HepG2 (cell line): Measurements from ENCODE around the gene TAS1R1. TPM values are rescaled to one million over a fixed set of nuclear protein-coding genes. Genes with fewer than 3 reads are reported as not detected.
A peak's percentile ranks its signal among the peaks of the same experiment; 100 is the strongest.

Experiments used
- ARNTL ChIP-seq: sonication (generic); formaldehyde crosslinking; IDR thresholded peaks from 2 replicates; pipeline ENCODE4 v1.4.0; 2020; ENCODE audit warnings: mild to moderate bottlenecking, missing genetic modification reagents
- BCL6 ChIP-seq: IDR thresholded peaks from 2 replicates; pipeline ENCODE4 v1.6.1; 2016; ENCODE audit warnings: missing genetic modification reagents, missing compliant biosample characterization
- BORCS8-MEF2B ChIP-seq: sonication (generic); formaldehyde crosslinking; IDR thresholded peaks from 2 replicates; pipeline ENCODE4 v1.8.0; 2022; ENCODE audit warnings: mild to moderate bottlenecking, missing genetic modification reagents
- BRD4 ChIP-seq: sonication (generic); formaldehyde crosslinking; IDR thresholded peaks from 2 replicates; pipeline ENCODE4 v1.4.0; 2020; ENCODE audit warnings: missing genetic modification reagents
- GATAD1 ChIP-seq: IDR thresholded peaks from 2 replicates; pipeline ENCODE4 v1.6.1; 2016; ENCODE audit warnings: missing genetic modification reagents, missing compliant biosample characterization
- IRX3 ChIP-seq: sonication (generic); formaldehyde crosslinking; IDR thresholded peaks from 2 replicates; pipeline ENCODE4 v1.8.1; 2023; ENCODE audit warnings: mild to moderate bottlenecking, low read depth, missing genetic modification reagents, borderline replicate concordance
- MAZ ChIP-seq, 2 experiments: sonication (generic) in 1 of 2; formaldehyde crosslinking in 1 of 2; IDR thresholded peaks; 2 replicates each; pipeline versions ENCODE4 v1.5.0 to v1.6.1; 2012 to 2020; ENCODE audit warnings: low read depth in 2 of 2, mild to moderate bottlenecking in 2 of 2, borderline replicate concordance in 1 of 2, improper control_type of control experiment in 1 of 2, low read length in 1 of 2, missing genetic modification reagents in 1 of 2, moderate library complexity in 1 of 2
- NFKB2 ChIP-seq: sonication (generic); formaldehyde crosslinking; IDR thresholded peaks from 2 replicates; pipeline ENCODE4 v1.4.0; 2020; ENCODE audit warnings: missing genetic modification reagents, borderline replicate concordance
- SNAPC2 ChIP-seq: sonication (generic); formaldehyde crosslinking; IDR thresholded peaks from 2 replicates; pipeline ENCODE4 v1.8.1; 2022; ENCODE audit warnings: mild to moderate bottlenecking, missing genetic modification reagents
- TFDP1 ChIP-seq: IDR thresholded peaks from 2 replicates; pipeline ENCODE4 v1.6.1; 2016; ENCODE audit warnings: missing compliant biosample characterization, missing genetic modification reagents, borderline replicate concordance
- U2AF1 ChIP-seq: fragments of 200-400 bp; formaldehyde crosslinking; optimal IDR thresholded peaks from 2 replicates; pipeline ENCODE3; 2017; ENCODE audit warnings: mild to moderate bottlenecking, low read depth, low read length
- ZMYM4 ChIP-seq: sonication (generic); formaldehyde crosslinking; IDR thresholded peaks from 2 replicates; pipeline ENCODE4 v1.8.1; 2023; ENCODE audit warnings: mild to moderate bottlenecking, missing genetic modification reagents
- ZNF121 ChIP-seq: sonication (generic); formaldehyde crosslinking; IDR thresholded peaks from 2 replicates; pipeline ENCODE4 v1.5.0; 2020; ENCODE audit warnings: mild to moderate bottlenecking, missing genetic modification reagents
- ZNF331 ChIP-seq: sonication (generic); formaldehyde crosslinking; IDR thresholded peaks from 2 replicates; pipeline ENCODE4 v1.4.0; 2020; ENCODE audit warnings: missing genetic modification reagents
- ZNF598 ChIP-seq: sonication (generic); formaldehyde crosslinking; IDR thresholded peaks from 2 replicates; pipeline ENCODE4 v1.5.1; 2020; ENCODE audit warnings: mild to moderate bottlenecking, missing genetic modification reagents, borderline replicate concordance
- ZNF639 ChIP-seq: conservative IDR thresholded peaks from 2 replicates; pipeline ENCODE4 v1.6.1; 2018; ENCODE audit warnings: missing genetic modification reagents
- ZNF646 ChIP-seq: sonication (generic); formaldehyde crosslinking; IDR thresholded peaks from 2 replicates; pipeline ENCODE4 v1.9.0; 2021; ENCODE audit warnings: mild to moderate bottlenecking, missing genetic modification reagents
- ZNF777 ChIP-seq: sonication (generic); formaldehyde crosslinking; IDR thresholded peaks from 2 replicates; pipeline ENCODE4 v1.4.0; 2020; ENCODE audit warnings: missing genetic modification reagents
- ZNF790 ChIP-seq: sonication (generic); formaldehyde crosslinking; IDR thresholded peaks from 2 replicates; pipeline ENCODE4 v1.8.0; 2022; ENCODE audit warnings: missing genetic modification reagents, mild to moderate bottlenecking, borderline replicate concordance
- ZNF850 ChIP-seq: sonication (generic); formaldehyde crosslinking; conservative IDR thresholded peaks from 2 replicates; pipeline ENCODE4 v1.9.0; 2021; ENCODE audit warnings: mild to moderate bottlenecking, missing genetic modification reagents
- ZNF891 ChIP-seq: sonication (generic); formaldehyde crosslinking; IDR thresholded peaks from 2 replicates; pipeline ENCODE4 v1.5.0; 2020; ENCODE audit warnings: mild to moderate bottlenecking, missing genetic modification reagents
- polyA plus RNA-seq, 8 experiments: library from polyadenylated mRNA; depleted of rRNA in 3 of 8; stranded (reverse) in 7 of 8; unstranded in 1 of 8; fragments of >200 nt; fragmentation: Illumina TruSeq in 4 of 8; extraction: Trizol in 4 of 8; gene quantifications; 2 replicates each; pipeline versions ENCODE4 v1.2.1 to v1.2.3, GENCODE V29; 2011 to 2016; ENCODE audit warnings: low read depth in 4 of 8, missing spikeins in 1 of 8, mixed read lengths in 1 of 8; ENCODE audit not compliant: insufficient read depth in 1 of 8
- total RNA-seq, 5 experiments: library from RNA; depleted of rRNA; stranded (reverse); fragments of >200 nt; fragmentation: Illumina TruSeq; extraction: Trizol; gene quantifications; 2 replicates each; pipeline ENCODE4 v1.2.3, GENCODE V29; 2016; ENCODE audit warnings: low read depth in 1 of 5

Gene TAS1R1
- total and polyA plus RNA-seq, 2 of the 13 experiments (the other 11 are each of a cell fraction or from before 2014, with no cell fraction given) = 1.4 to 1.6 TPM

GRCh38 chr1:6602669-6603237 is 47.6 kb downstream of the TAS1R1 start, which contains the start of gene KLHL21 (continued):
- no peak for TF ChIP-seq ZNF646
- no peak for TF ChIP-seq ZNF598
- 0 out of 2 replicates have a peak, but pooled peaks have one; percentile 12 for TF ChIP-seq ZNF790 (CRISPR knock-in tag)
- TF ChIP-seq GATAD1 = 0 out of 2 replicates have a peak, but pooled peaks have one; percentile 9
- TF ChIP-seq ZNF891 (CRISPR knock-in tag) = no peak
- 0 out of 2 replicates have a peak, but pooled peaks have one; percentile 57 for TF ChIP-seq ZNF639
- TF ChIP-seq TFDP1 = peak; percentile 46; the same call in 1 of the 2 replicates
- TF ChIP-seq ZNF331 (CRISPR knock-in tag) = peak; percentile 9; the same call in 1 of the 2 replicates
- TF ChIP-seq BCL6 (CRISPR knock-in tag) = no peak; the same call in 1 of the 2 replicates
- TF ChIP-seq ZNF850 = no peak
- TF ChIP-seq ZMYM4 = peak; percentile 36; the same call in 1 of the 2 replicates
- TF ChIP-seq BRD4 (CRISPR knock-in tag) = peak; percentile 59; the same call in 1 of the 2 replicates
- peak; percentile 87 for TF ChIP-seq ZNF777 (CRISPR knock-in tag)
- TF ChIP-seq SNAPC2 = peak; percentile 53; the same call in 1 of the 2 replicates
- TF ChIP-seq ARNTL (CRISPR knock-in tag) = peak; percentile 36; the same call in 1 of the 2 replicates
- no peak for TF ChIP-seq U2AF1
- peak; percentile 10; the same call in 1 of the 2 replicates for TF ChIP-seq ZNF121 (CRISPR knock-in tag)
- 0 out of 2 replicates have a peak, but pooled peaks have one; percentile 44 for TF ChIP-seq IRX3 (CRISPR knock-in tag)
- peak; percentile 73; the same call in 1 of the 2 replicates for TF ChIP-seq NFKB2 (CRISPR knock-in tag)
- TF ChIP-seq BORCS8-MEF2B (CRISPR knock-in tag) = peak; percentile 64; the same call in 1 of the 2 replicates
- TF ChIP-seq MAZ (IDR thresholded peaks at IDR 0.05; ENCODE audit: borderline replicate concordance, low read depth, low read length) = peak; percentile 95
- peak; percentile 82; the same call in 1 of the 2 replicates for TF ChIP-seq MAZ (CRISPR knock-in tag; IDR thresholded peaks at IDR 0.05; ENCODE audit: low read depth)
